Endothelial cell of umbilical vein (primary cell): ENCODE measurements around the gene TRABD2A. TPM values are rescaled to one million over a fixed set of nuclear protein-coding genes. Genes with fewer than 3 reads are reported as not detected.

ENCODE experiments used
- BruUV-seq: library from RNA; stranded (reverse); fragments of 400-500 nt; replicated peaks from 2 replicates; lab custom pipeline; 2021; lab: Mats Ljungman, UMichigan
- CTCF ChIA-PET: fragments of 300-600, 350-600 bp; sonication (Branson Sonifier 250); formaldehyde crosslinking; loops from one replicate; lab custom pipeline; 2021; ENCODE audit warnings: antibody characterized with exemption, inconsistent platforms; lab: Charles Lee
- POLR2A ChIA-PET: fragments of 300-600, 350-600 bp; sonication (Branson Sonifier 250); formaldehyde crosslinking; loops from one replicate; lab custom pipeline; 2021; ENCODE audit warnings: antibody characterized with exemption, inconsistent platforms; lab: Charles Lee
- DNase-seq: peaks from one replicate; pipeline ENCODE4 v3.0.0-alpha.2; 2011; ENCODE audit warnings: low read depth, low spot score
- FAIRE-seq: peaks from 2 replicates; lab custom pipeline; 2011; peaks lifted over from hg19 to GRCh38; lab: Jason Lieb, UNC
- H2AFZ ChIP-seq: 2 replicates; pipeline ENCODE4 v1.6.0; 2012; ENCODE audit warnings: low read depth, low read length, control low read depth, inconsistent platforms
- H3K27ac ChIP-seq: 2 replicates; pipeline ENCODE4 v1.5.1; 2011; ENCODE audit warnings: low read depth, mild to moderate bottlenecking, control low read depth, low read length, moderate library complexity; ENCODE audit not compliant: insufficient read depth
- H3K27me3 ChIP-seq, 2 experiments: 2 replicates each; pipeline versions ENCODE4 v1.6.0 to v1.6.1; 2011; ENCODE audit warnings: low read length in 2 of 2, mixed read lengths in 1 of 2; ENCODE audit not compliant: control insufficient read depth in 2 of 2, insufficient read depth in 2 of 2
- H3K36me3 ChIP-seq, 2 experiments: 2 replicates in 1 of 2; 3 replicates in 1 of 2; pipeline ENCODE4 v1.5.1; 2011; ENCODE audit warnings: low read length in 2 of 2, mild to moderate bottlenecking in 1 of 2, moderate library complexity in 1 of 2; ENCODE audit not compliant: control insufficient read depth in 2 of 2, insufficient read depth in 2 of 2; ENCODE audit errors: extremely low read depth in 1 of 2
- H3K4me1 ChIP-seq: 3 replicates; pipeline ENCODE4 v1.5.1; 2011; ENCODE audit warnings: mild to moderate bottlenecking, low read length; ENCODE audit not compliant: control insufficient read depth, insufficient read depth; ENCODE audit errors: extremely low read depth
- H3K4me2 ChIP-seq: 2 replicates; pipeline ENCODE4 v1.6.1; 2011; ENCODE audit warnings: low read length, control low read depth, mixed read lengths; ENCODE audit not compliant: insufficient read depth
- H3K4me3 ChIP-seq, 3 experiments: fragments of 200-600 bp in 1 of 3; sonication (generic), shearing (Covaris generic) in 1 of 3; replicated peaks in 1 of 3; 2 replicates each; pipeline ENCODE4 v1.5.1; 2011 to 2016; ENCODE audit warnings: control low read depth in 3 of 3, low read length in 3 of 3, mild to moderate bottlenecking in 2 of 3, inconsistent platforms in 1 of 3, low read depth in 1 of 3, moderate library complexity in 1 of 3; ENCODE audit not compliant: insufficient read depth in 1 of 3
- H3K79me2 ChIP-seq: 2 replicates; pipeline ENCODE4 v1.6.0; 2012; ENCODE audit warnings: low read length, inconsistent platforms; ENCODE audit not compliant: control insufficient read depth, insufficient read depth
- H3K9ac ChIP-seq: replicated peaks from 2 replicates; pipeline ENCODE3; 2011; ENCODE audit warnings: low read length, control low read depth; ENCODE audit not compliant: insufficient read depth; ENCODE audit errors: extremely low read depth
- H3K9me1 ChIP-seq: replicated peaks from 3 replicates; pipeline ENCODE4 v1.6.0; 2011; ENCODE audit warnings: mild to moderate bottlenecking, low read length; ENCODE audit not compliant: control insufficient read depth, insufficient read depth; ENCODE audit errors: extremely low read depth
- H3K9me3 ChIP-seq: replicated peaks from 2 replicates; pipeline ENCODE4 v1.5.1; 2012; ENCODE audit warnings: low read length, inconsistent platforms; ENCODE audit not compliant: control insufficient read depth, insufficient read depth
- H4K20me1 ChIP-seq: replicated peaks from 2 replicates; pipeline ENCODE3; 2011; ENCODE audit warnings: mild to moderate bottlenecking, low read length; ENCODE audit not compliant: control insufficient read depth, insufficient read depth; ENCODE audit errors: extremely low read depth
- EZH2 ChIP-seq: IDR thresholded peaks from 2 replicates; pipeline ENCODE4 v1.6.1; 2012; ENCODE audit warnings: borderline replicate concordance, low read depth, mild to moderate bottlenecking, moderate library complexity, low read length, inconsistent platforms; ENCODE audit not compliant: severe bottlenecking
- FOS ChIP-seq: IDR thresholded peaks from 2 replicates; pipeline ENCODE4 v1.6.1; 2011; ENCODE audit warnings: mild to moderate bottlenecking, low read length, moderate library complexity, borderline replicate concordance; ENCODE audit not compliant: insufficient read depth
- JUN ChIP-seq: IDR thresholded peaks from 2 replicates; pipeline ENCODE4 v1.6.1; 2011; ENCODE audit warnings: borderline replicate concordance, low read depth; ENCODE audit not compliant: insufficient read length, insufficient read depth
- MAX ChIP-seq: IDR thresholded peaks from 2 replicates; pipeline ENCODE4 v1.6.1; 2011; ENCODE audit not compliant: insufficient read depth, insufficient read length
- MYC ChIP-seq: IDR thresholded peaks from one replicate; pipeline ENCODE4 v1.6.1; 2011; ENCODE audit warnings: mild to moderate bottlenecking, low read depth, low read length
- POLR2A ChIP-seq: IDR thresholded peaks from 2 replicates; pipeline ENCODE4 v1.6.1; 2012; ENCODE audit warnings: low read depth, mild to moderate bottlenecking, control low read depth, low read length
- POLR2AphosphoS5 ChIP-seq: IDR thresholded peaks from 2 replicates; pipeline ENCODE4 v1.6.1; 2012; ENCODE audit warnings: low read depth, mild to moderate bottlenecking, control low read depth, low read length, moderate library complexity; ENCODE audit not compliant: insufficient read depth
- dilution Hi-C: fragments of 300-500 bp; cut with MboI; formaldehyde crosslinking; loops from one replicate; pipeline ENCODE4 v1.15.0; 2019; ENCODE audit warnings: low sequenced_read_pairs; ENCODE audit not compliant: extremely low pct_ligation_motif_present
- intact Hi-C: fragments of 100-400 bp; cut with micrococcal nuclease; formaldehyde crosslinking; loops from one replicate; pipeline ENCODE4 v1.10.0; 2022
- polyA plus RNA-seq, 4 experiments: library from polyadenylated mRNA; depleted of rRNA in 3 of 4; stranded (reverse) in 3 of 4; unstranded in 1 of 4; fragments of >200 nt; gene quantifications; 2 replicates each; pipeline versions ENCODE4 v1.2.1 to v1.2.3, GENCODE V29; 2011 to 2012; ENCODE audit warnings: missing spikeins in 1 of 4
- total RNA-seq: library from RNA; stranded (reverse); gene quantifications from 2 replicates; pipeline ENCODE4 v1.2.3, GENCODE V29; 2021
- TF ChIP-seq, protein P1 (sequence below), 2 donors: IDR thresholded peaks; 1 replicate in 1 of 2; 2 replicates in 1 of 2; pipeline ENCODE4 v1.5.1; 2011; ENCODE audit warnings: low read length in 2 of 2, mild to moderate bottlenecking in 2 of 2, moderate library complexity in 2 of 2, control low read depth in 1 of 2, inconsistent platforms in 1 of 2, low read depth in 1 of 2; ENCODE audit not compliant: insufficient read depth in 1 of 2; ENCODE audit errors: extremely low read depth in 1 of 2

The TRABD2A gene
- total and polyA plus RNA-seq, 2 donors (not counting 3 experiments of a cell fraction or from before 2014, with no cell fraction given): 1.0 to 1.8 TPM

GRCh38 chr2:84886791-84887190 is 5.9 kb upstream of the TRABD2A start:
- Histone ChIP-seq H3K27ac (no peak overlapping the region), H3K27me3 (peaks cover 4 to 6% of the 10 kb centered on the region in 2 experiments), H3K4me2 (no peak overlapping the region), H4K20me1 (no peaks in the 10 kb centered on the region), H3K4me1 (peaks cover 1% of the 10 kb centered on the region), H3K36me3 (no peaks in the 10 kb centered on the region), H3K4me3 (no peak overlapping the region), H3K9me3 (no peaks in the 10 kb centered on the region), H3K9me1 (no peaks in the 10 kb centered on the region), H3K79me2 (no peaks in the 10 kb centered on the region), H2AFZ (no peak overlapping the region), H3K9ac (no peak overlapping the region)
- DNase-seq: no peak
- intact Hi-C loops: no loop called here
- TF ChIP-seq JUN (no peak), FOS (no peak), POLR2AphosphoS5 (no peak), MYC (no peak), EZH2 (no peak), POLR2A (no peak), MAX (no peak)
- TF ChIP-seq, protein P1, sequence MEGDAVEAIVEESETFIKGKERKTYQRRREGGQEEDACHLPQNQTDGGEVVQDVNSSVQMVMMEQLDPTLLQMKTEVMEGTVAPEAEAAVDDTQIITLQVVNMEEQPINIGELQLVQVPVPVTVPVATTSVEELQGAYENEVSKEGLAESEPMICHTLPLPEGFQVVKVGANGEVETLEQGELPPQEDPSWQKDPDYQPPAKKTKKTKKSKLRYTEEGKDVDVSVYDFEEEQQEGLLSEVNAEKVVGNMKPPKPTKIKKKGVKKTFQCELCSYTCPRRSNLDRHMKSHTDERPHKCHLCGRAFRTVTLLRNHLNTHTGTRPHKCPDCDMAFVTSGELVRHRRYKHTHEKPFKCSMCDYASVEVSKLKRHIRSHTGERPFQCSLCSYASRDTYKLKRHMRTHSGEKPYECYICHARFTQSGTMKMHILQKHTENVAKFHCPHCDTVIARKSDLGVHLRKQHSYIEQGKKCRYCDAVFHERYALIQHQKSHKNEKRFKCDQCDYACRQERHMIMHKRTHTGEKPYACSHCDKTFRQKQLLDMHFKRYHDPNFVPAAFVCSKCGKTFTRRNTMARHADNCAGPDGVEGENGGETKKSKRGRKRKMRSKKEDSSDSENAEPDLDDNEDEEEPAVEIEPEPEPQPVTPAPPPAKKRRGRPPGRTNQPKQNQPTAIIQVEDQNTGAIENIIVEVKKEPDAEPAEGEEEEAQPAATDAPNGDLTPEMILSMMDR (IDR thresholded peaks at IDR 0.05; ENCODE audit: extremely low read depth in 1 of 2, insufficient read depth in 1 of 2, low read depth in 1 of 2, low read length in 2 of 2): no peak
- POLR2A ChIA-PET: no interaction called here
- BruUV-seq: no TSS peak
- CTCF ChIA-PET: interaction anchor here (1.1 kb wide), 1 partner anchor 28 kb away, joined by 3 read pairs; no protein-coding TSS in a partner anchor
- FAIRE-seq: no peak
- dilution Hi-C loops: no loop called here
